EL (cell line): ENCODE results near the gene FAM186B.
A peak's percentile ranks its signal among the peaks of the same experiment; 100 is the strongest.

Experiments used
- DNase-seq: peaks from one replicate; pipeline ENCODE4 v3.0.0-alpha.2; 2016

FAM186B gene

GRCh38 chr12:49548822-49549648, 56.4 kb downstream of the FAM186B start:
- DNase-seq = no peak

- DNase-seq = no peak
These were observed 57.0 kb downstream of the FAM186B start for GRCh38 chr12:49548481-49548821.

- no peak for DNase-seq
These were observed 58.2 kb downstream of the FAM186B start for GRCh38 chr12:49547090-49547690.

GRCh38 chr12:49546481-49546880, 59.0 kb downstream of the FAM186B start:
- DNase-seq = no peak

- DNase-seq = no peak
These were observed 59.6 kb downstream of the FAM186B start for GRCh38 chr12:49545815-49546214.

GRCh38 chr12:49543914-49544815, 61.3 kb downstream of the FAM186B start:
- no peak for DNase-seq

GRCh38 chr12:49543221-49543913, 62.1 kb downstream of the FAM186B start:
- no peak for DNase-seq

- no peak for DNase-seq
These were observed 62.8 kb downstream of the FAM186B start for GRCh38 chr12:49542592-49543160.

GRCh38 chr12:49541911-49542505, 63.4 kb downstream of the FAM186B start:
- DNase-seq = no peak

- DNase-seq = no peak
These were observed 64.1 kb downstream of the FAM186B start for GRCh38 chr12:49541140-49541861.

GRCh38 chr12:49540229-49541139, 65.0 kb downstream of the FAM186B start:
- DNase-seq = no peak

GRCh38 chr12:49539406-49540228, 65.8 kb downstream of the FAM186B start:
- no peak for DNase-seq

GRCh38 chr12:49538510-49539403, 66.7 kb downstream of the FAM186B start, which contains the start of gene KCNH3:
Gene KCNH3, plus strand, starts transcription at chr12:49539030. Its CDS starts 387 bp downstream, at chr12:49539417.
- peak; percentile 69 for DNase-seq

- peak; percentile 19 for DNase-seq
These were observed 67.5 kb downstream of the FAM186B start for GRCh38 chr12:49537752-49538509.
